Lower leg skin (tissue), 3 donors: ENCODE measurements around the gene CSN2.

Experiments used
- POLR2A ChIP-seq, 2 donors: fragments of 450-650 bp; IDR thresholded peaks; one replicate each; pipeline ENCODE4 v1.6.1; 2016 to 2017; ENCODE audit warnings: antibody characterized with exemption in 2 of 2, mild to moderate bottlenecking in 1 of 2, moderate library complexity in 1 of 2
- TF ChIP-seq, protein P1 (sequence below), 3 donors: fragments of 450-650 bp; IDR thresholded peaks; one replicate each; pipeline ENCODE4 v1.5.1; 2016; ENCODE audit warnings: antibody characterized with exemption in 3 of 3, mild to moderate bottlenecking in 3 of 3, moderate library complexity in 2 of 3

DNA sequence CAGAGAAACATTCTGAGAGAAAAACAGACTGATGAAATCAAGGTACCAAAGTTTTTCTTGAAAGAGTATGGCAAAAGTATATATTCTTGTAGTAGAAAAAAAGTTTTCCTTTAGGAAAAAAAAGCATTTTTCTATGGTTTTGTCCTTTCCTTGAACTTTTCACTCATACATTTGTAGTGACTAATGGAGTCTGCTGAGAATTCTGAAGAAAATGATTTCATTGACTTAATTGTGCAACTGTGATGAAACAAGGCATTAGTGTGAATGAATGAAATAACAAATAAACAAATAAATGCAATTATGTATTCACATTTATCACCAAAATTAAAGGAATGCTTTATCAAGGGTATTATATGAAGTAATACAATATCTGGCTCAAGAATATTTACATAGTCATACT lies 29.0 kb downstream of the CSN2 start:
- TF ChIP-seq, protein P1, sequence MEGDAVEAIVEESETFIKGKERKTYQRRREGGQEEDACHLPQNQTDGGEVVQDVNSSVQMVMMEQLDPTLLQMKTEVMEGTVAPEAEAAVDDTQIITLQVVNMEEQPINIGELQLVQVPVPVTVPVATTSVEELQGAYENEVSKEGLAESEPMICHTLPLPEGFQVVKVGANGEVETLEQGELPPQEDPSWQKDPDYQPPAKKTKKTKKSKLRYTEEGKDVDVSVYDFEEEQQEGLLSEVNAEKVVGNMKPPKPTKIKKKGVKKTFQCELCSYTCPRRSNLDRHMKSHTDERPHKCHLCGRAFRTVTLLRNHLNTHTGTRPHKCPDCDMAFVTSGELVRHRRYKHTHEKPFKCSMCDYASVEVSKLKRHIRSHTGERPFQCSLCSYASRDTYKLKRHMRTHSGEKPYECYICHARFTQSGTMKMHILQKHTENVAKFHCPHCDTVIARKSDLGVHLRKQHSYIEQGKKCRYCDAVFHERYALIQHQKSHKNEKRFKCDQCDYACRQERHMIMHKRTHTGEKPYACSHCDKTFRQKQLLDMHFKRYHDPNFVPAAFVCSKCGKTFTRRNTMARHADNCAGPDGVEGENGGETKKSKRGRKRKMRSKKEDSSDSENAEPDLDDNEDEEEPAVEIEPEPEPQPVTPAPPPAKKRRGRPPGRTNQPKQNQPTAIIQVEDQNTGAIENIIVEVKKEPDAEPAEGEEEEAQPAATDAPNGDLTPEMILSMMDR (IDR thresholded peaks at IDR 0.05): no peak
- no peak for TF ChIP-seq POLR2A (IDR thresholded peaks at IDR 0.05)
